ENCODE data around the gene FN3KRP. TPM values are rescaled to one million over a fixed set of nuclear protein-coding genes. Genes with fewer than 3 reads are reported as not detected.

The FN3KRP gene
- total and polyA plus RNA-seq, 2 donors (not counting 3 experiments of a cell fraction or from before 2014, with no cell fraction given), result 22.2 to 35.2 TPM

- CTCF ChIA-PET, result interaction anchor here (0.7 to 1.4 kb wide), 4 partner anchors 9 to 189 kb away, joined by 3 to 5 read pairs (median 4); no protein-coding TSS in a partner anchor
- no peak for DNase-seq (ENCODE audit: low read depth, low spot score)
- dilution Hi-C loops (cut with MboI; ENCODE audit: extremely low pct_ligation_motif_present, low sequenced_read_pairs) (no loop called here), intact Hi-C loops (cut with micrococcal nuclease) (no loop called here)
- BruUV-seq (replicated peaks), result no TSS peak
- Histone ChIP-seq H3K27me3 (ENCODE audit: control insufficient read depth in 2 of 2, insufficient read depth in 2 of 2, low read length in 2 of 2) (no peaks in the 10 kb centered on the region), H3K4me3 (replicated peaks in 1 of 3; ENCODE audit: insufficient read depth in 1 of 3, low read depth in 1 of 3, low read length in 3 of 3) (no peak overlapping the region), H3K27ac (ENCODE audit: insufficient read depth, low read depth, low read length) (no peak overlapping the region), H3K9ac (replicated peaks; ENCODE audit: extremely low read depth, insufficient read depth, low read length) (no peak overlapping the region), H3K36me3 (ENCODE audit: control insufficient read depth in 2 of 2, extremely low read depth in 1 of 2, insufficient read depth in 2 of 2, low read length in 2 of 2) (no peaks in the 10 kb centered on the region), H3K79me2 (ENCODE audit: control insufficient read depth, insufficient read depth, low read length) (no peaks in the 10 kb centered on the region), H3K9me3 (replicated peaks; ENCODE audit: control insufficient read depth, insufficient read depth, low read length) (no peaks in the 10 kb centered on the region), H4K20me1 (replicated peaks; ENCODE audit: control insufficient read depth, extremely low read depth, insufficient read depth, low read length) (no peaks in the 10 kb centered on the region), H3K9me1 (replicated peaks; ENCODE audit: control insufficient read depth, extremely low read depth, insufficient read depth, low read length) (no peaks in the 10 kb centered on the region), H3K4me1 (ENCODE audit: control insufficient read depth, extremely low read depth, insufficient read depth, low read length) (no peaks in the 10 kb centered on the region), H2AFZ (ENCODE audit: low read depth, low read length) (no peak overlapping the region), H3K4me2 (ENCODE audit: insufficient read depth, low read length) (no peak overlapping the region)
- FAIRE-seq, result no peak
- no peak for TF ChIP-seq FOS (IDR thresholded peaks at IDR 0.05; ENCODE audit: borderline replicate concordance, insufficient read depth, low read length)
- POLR2A ChIA-PET, result no interaction called here
Observed at GRCh38 chr17:82686366-82687324, 29.9 kb upstream of the FN3KRP start.

- Histone ChIP-seq H3K36me3 (ENCODE audit: control insufficient read depth in 2 of 2, extremely low read depth in 1 of 2, insufficient read depth in 2 of 2, low read length in 2 of 2) (no peaks in the 10 kb centered on the region), H3K27me3 (ENCODE audit: control insufficient read depth in 2 of 2, insufficient read depth in 2 of 2, low read length in 2 of 2) (no peaks in the 10 kb centered on the region), H3K9me1 (replicated peaks; ENCODE audit: control insufficient read depth, extremely low read depth, insufficient read depth, low read length) (no peaks in the 10 kb centered on the region), H3K4me2 (ENCODE audit: insufficient read depth, low read length) (no peak overlapping the region), H3K79me2 (ENCODE audit: control insufficient read depth, insufficient read depth, low read length) (no peaks in the 10 kb centered on the region), H3K9ac (replicated peaks; ENCODE audit: extremely low read depth, insufficient read depth, low read length) (no peak overlapping the region), H3K9me3 (replicated peaks; ENCODE audit: control insufficient read depth, insufficient read depth, low read length) (no peaks in the 10 kb centered on the region), H3K4me1 (ENCODE audit: control insufficient read depth, extremely low read depth, insufficient read depth, low read length) (no peaks in the 10 kb centered on the region), H3K4me3 (replicated peaks in 1 of 3; ENCODE audit: insufficient read depth in 1 of 3, low read depth in 1 of 3, low read length in 3 of 3) (no peak overlapping the region), H2AFZ (ENCODE audit: low read depth, low read length) (no peak overlapping the region), H4K20me1 (replicated peaks; ENCODE audit: control insufficient read depth, extremely low read depth, insufficient read depth, low read length) (no peaks in the 10 kb centered on the region), H3K27ac (ENCODE audit: insufficient read depth, low read depth, low read length) (no peak overlapping the region)
- dilution Hi-C loops (cut with MboI; ENCODE audit: extremely low pct_ligation_motif_present, low sequenced_read_pairs) (no loop called here), intact Hi-C loops (cut with micrococcal nuclease) (no loop called here)
- ChIA-PET CTCF (interaction anchor here (1.0 to 1.8 kb wide), 3 partner anchors 9 to 21 kb away, joined by 3 to 5 read pairs (median 4); no protein-coding TSS in a partner anchor), POLR2A (no interaction called here)
- DNase-seq (ENCODE audit: low read depth, low spot score), result no peak
- TF ChIP-seq EZH2 (IDR thresholded peaks at IDR 0.05; ENCODE audit: borderline replicate concordance, low read depth, low read length, severe bottlenecking) (no peak), POLR2A (IDR thresholded peaks at IDR 0.05; ENCODE audit: low read depth, low read length) (no peak), FOS (IDR thresholded peaks at IDR 0.05; ENCODE audit: borderline replicate concordance, insufficient read depth, low read length) (no peak), POLR2AphosphoS5 (IDR thresholded peaks at IDR 0.05; ENCODE audit: insufficient read depth, low read depth, low read length) (no peak), CTCF (IDR thresholded peaks at IDR 0.05; ENCODE audit: extremely low read depth in 1 of 2, insufficient read depth in 1 of 2, low read depth in 1 of 2, low read length in 2 of 2) (no peak)
- BruUV-seq (replicated peaks), result no TSS peak
- FAIRE-seq, result no peak
Observed at GRCh38 chr17:82687375-82687861, 29.1 kb upstream of the FN3KRP start.

All from endothelial cell of umbilical vein (primary cell).